HL-60 (cell line): ENCODE data around the gene STIM2.

Experiments
- CTCF ChIP-seq: IDR thresholded peaks from one replicate; pipeline ENCODE4 v1.5.1; 2011; ENCODE audit warnings: low read length, control low read depth, inconsistent platforms; ENCODE audit not compliant: insufficient read depth
- GABPA ChIP-seq: IDR thresholded peaks from 2 replicates; pipeline ENCODE4 v1.6.1; 2012; ENCODE audit warnings: low read depth
- POLR2AphosphoS5 ChIP-seq: IDR thresholded peaks from 2 replicates; pipeline ENCODE4 v1.6.1; 2012; ENCODE audit warnings: low read depth
- REST ChIP-seq: IDR thresholded peaks from 2 replicates; pipeline ENCODE4 v1.6.1; 2012; ENCODE audit warnings: low read depth; ENCODE audit not compliant: insufficient replicate concordance
- SPI1 ChIP-seq: IDR thresholded peaks from 2 replicates; pipeline ENCODE4 v1.6.1; 2012; ENCODE audit warnings: low read depth, mild to moderate bottlenecking, borderline replicate concordance

GRCh38 chr4:26822546-26822945, 38.1 kb upstream of the STIM2 start:
- TF ChIP-seq GABPA (no peak), CTCF (no peak), POLR2AphosphoS5 (no peak), SPI1 (no peak), REST (no peak)
